Measurements from ENCODE around the gene SIGLEC8.
"Not testable (repeated sequence)": the region's sequence is repeated elsewhere in the genome, so short reads cannot be mapped to it uniquely, and the experiment has no call there.

Gene SIGLEC8

GRCh38 chr19:51473009-51473707, 14.9 kb upstream of the SIGLEC8 start:
- DNase-seq (ENCODE audit: low read depth): peak; percentile 85

GRCh38 chr19:51472607-51473006, 14.4 kb upstream of the SIGLEC8 start:
- no peak for DNase-seq (ENCODE audit: low read depth)

GRCh38 chr19:51471527-51471926, 13.3 kb upstream of the SIGLEC8 start:
- DNase-seq (ENCODE audit: low read depth): no peak

GRCh38 chr19:51470966-51471365, 12.7 kb upstream of the SIGLEC8 start:
- no peak for DNase-seq (ENCODE audit: low read depth)

- DNase-seq (ENCODE audit: low read depth): no peak
Observed at GRCh38 chr19:51469629-51470028, 11.4 kb upstream of the SIGLEC8 start.

- DNase-seq (ENCODE audit: low read depth): no peak
Observed at GRCh38 chr19:51469162-51469561, 10.9 kb upstream of the SIGLEC8 start.

GRCh38 chr19:51468545-51468920, 10.3 kb upstream of the SIGLEC8 start:
- no peak for DNase-seq (ENCODE audit: low read depth)

- no peak for DNase-seq (ENCODE audit: low read depth)
Observed at GRCh38 chr19:51467864-51468544, 9.8 kb upstream of the SIGLEC8 start.

GRCh38 chr19:51466723-51467122, 8.5 kb upstream of the SIGLEC8 start:
- DNase-seq (ENCODE audit: low read depth): no peak

- DNase-seq (ENCODE audit: low read depth): not testable (repeated sequence)
Observed at GRCh38 chr19:51463976-51464581, 5.8 kb upstream of the SIGLEC8 start.

GRCh38 chr19:51462681-51463080, 4.4 kb upstream of the SIGLEC8 start:
- no peak for DNase-seq (ENCODE audit: low read depth)

- DNase-seq (ENCODE audit: low read depth): no peak
Observed at GRCh38 chr19:51462276-51462675, 4.0 kb upstream of the SIGLEC8 start.

GRCh38 chr19:51461723-51462161, 3.5 kb upstream of the SIGLEC8 start:
- DNase-seq (ENCODE audit: low read depth): no peak

GRCh38 chr19:51460164-51460992, 2.1 kb upstream of the SIGLEC8 start:
- no peak for DNase-seq (ENCODE audit: low read depth)

- DNase-seq (ENCODE audit: low read depth): no peak
Observed at GRCh38 chr19:51458899-51459505, 748 bp upstream of the SIGLEC8 start.

GRCh38 chr19:51457351-51458013, 772 bp downstream of the SIGLEC8 start:
- DNase-seq (ENCODE audit: low read depth): no peak

GRCh38 chr19:51456541-51457290, 1.5 kb downstream of the SIGLEC8 start:
- DNase-seq (ENCODE audit: low read depth): no peak

- peak; percentile 51 for DNase-seq (ENCODE audit: low read depth)
Observed at GRCh38 chr19:51450730-51451307, 7.4 kb downstream of the SIGLEC8 start.

GRCh38 chr19:51448411-51449016, 9.7 kb downstream of the SIGLEC8 start:
- peak; percentile 56 for DNase-seq (ENCODE audit: low read depth)

GRCh38 chr19:51448011-51448410, 10.2 kb downstream of the SIGLEC8 start:
- DNase-seq (ENCODE audit: low read depth): no peak

All from stimulated activated CD4-positive, alpha-beta T cell treated with anti-CD3 and anti-CD28 coated beads, Interleukin-2, amount 100 ng/mL, for 4 hours (primary cell).